Measurements from ENCODE around the gene HOXD4. TPM values are rescaled to one million over a fixed set of nuclear protein-coding genes. Genes with fewer than 3 reads are reported as not detected.

Gene HOXD4
- total RNA-seq, 1 donor from 2014 or later: 1.3 TPM

GRCh38 chr2:176123411-176124109 lies 27.8 kb upstream of the HOXD4 start:
- no peak for DNase-seq (ENCODE audit: low read depth, low spot score)
- H3K4me1 Mint-ChIP-seq: peaks cover 6% of the 10 kb centered on the region
- peak overlapping the region; percentile 32 for H3K4me3 Mint-ChIP-seq
- TF ChIP-seq CTCF (conservative IDR thresholded peaks at IDR 0.05): no peak
- H3K9me3 Mint-ChIP-seq: no peaks in the 10 kb centered on the region
- H3K27ac Mint-ChIP-seq (ENCODE audit: unreplicated experiment): no peak overlapping the region
- H3K27me3 Mint-ChIP-seq (ENCODE audit: low read depth): peaks cover 96% of the 10 kb centered on the region
- peaks cover 4% of the 10 kb centered on the region for H3K36me3 Mint-ChIP-seq (ENCODE audit: low read depth)

GRCh38 chr2:176124110-176124946 lies 27.0 kb upstream of the HOXD4 start:
- H3K4me3 Mint-ChIP-seq: peak overlapping the region; percentile 39
- no peak for DNase-seq (ENCODE audit: low read depth, low spot score)
- H3K9me3 Mint-ChIP-seq: no peaks in the 10 kb centered on the region
- TF ChIP-seq CTCF (conservative IDR thresholded peaks at IDR 0.05): no peak
- H3K27me3 Mint-ChIP-seq (ENCODE audit: low read depth): peaks cover 96% of the 10 kb centered on the region
- no peaks in the 10 kb centered on the region for H3K36me3 Mint-ChIP-seq (ENCODE audit: low read depth)
- peaks cover 10% of the 10 kb centered on the region for H3K4me1 Mint-ChIP-seq
- H3K27ac Mint-ChIP-seq (ENCODE audit: unreplicated experiment): no peak overlapping the region

- no peaks in the 10 kb centered on the region for H3K9me3 Mint-ChIP-seq
- H3K27ac Mint-ChIP-seq (ENCODE audit: unreplicated experiment): no peak overlapping the region
- no peak for DNase-seq (ENCODE audit: low read depth, low spot score)
- TF ChIP-seq CTCF (conservative IDR thresholded peaks at IDR 0.05): no peak
- H3K36me3 Mint-ChIP-seq (ENCODE audit: low read depth): no peaks in the 10 kb centered on the region
- H3K4me1 Mint-ChIP-seq: peaks cover 10% of the 10 kb centered on the region
- peaks cover 93% of the 10 kb centered on the region for H3K27me3 Mint-ChIP-seq (ENCODE audit: low read depth)
- H3K4me3 Mint-ChIP-seq: peak overlapping the region; percentile 39
Measured at GRCh38 chr2:176124947-176125771, 26.2 kb upstream of the HOXD4 start.

- no peak for TF ChIP-seq CTCF (conservative IDR thresholded peaks at IDR 0.05)
- Mint-ChIP-seq H3K4me3 (peak overlapping the region; percentile 9), H3K9me3 (no peaks in the 10 kb centered on the region), H3K27me3 (ENCODE audit: low read depth) (peaks cover 90% of the 10 kb centered on the region), H3K27ac (ENCODE audit: unreplicated experiment) (no peak overlapping the region), H3K4me1 (peaks cover 10% of the 10 kb centered on the region), H3K36me3 (ENCODE audit: low read depth) (no peaks in the 10 kb centered on the region)
- no peak for DNase-seq (ENCODE audit: low read depth, low spot score)
Measured at GRCh38 chr2:176125772-176126054, 25.6 kb upstream of the HOXD4 start.

GRCh38 chr2:176126929-176127773 lies 24.2 kb upstream of the HOXD4 start:
- Mint-ChIP-seq H3K27ac (ENCODE audit: unreplicated experiment) (no peak overlapping the region), H3K4me3 (peak overlapping the region; percentile 28), H3K36me3 (ENCODE audit: low read depth) (no peaks in the 10 kb centered on the region), H3K27me3 (ENCODE audit: low read depth) (peaks cover 90% of the 10 kb centered on the region), H3K9me3 (no peaks in the 10 kb centered on the region), H3K4me1 (peaks cover 14% of the 10 kb centered on the region)
- DNase-seq (ENCODE audit: low read depth, low spot score): peak; percentile 76
- peak; percentile 95 for TF ChIP-seq CTCF (conservative IDR thresholded peaks at IDR 0.05)

Data from neural crest cell (in vitro differentiated cells).